Measurements from ENCODE around the gene DSC2. TPM values are rescaled to one million over a fixed set of nuclear protein-coding genes. Genes with fewer than 3 reads are reported as not detected.

DSC2 gene
- total RNA-seq, 1 donor from 2014 or later: 16.0 TPM

DNA sequence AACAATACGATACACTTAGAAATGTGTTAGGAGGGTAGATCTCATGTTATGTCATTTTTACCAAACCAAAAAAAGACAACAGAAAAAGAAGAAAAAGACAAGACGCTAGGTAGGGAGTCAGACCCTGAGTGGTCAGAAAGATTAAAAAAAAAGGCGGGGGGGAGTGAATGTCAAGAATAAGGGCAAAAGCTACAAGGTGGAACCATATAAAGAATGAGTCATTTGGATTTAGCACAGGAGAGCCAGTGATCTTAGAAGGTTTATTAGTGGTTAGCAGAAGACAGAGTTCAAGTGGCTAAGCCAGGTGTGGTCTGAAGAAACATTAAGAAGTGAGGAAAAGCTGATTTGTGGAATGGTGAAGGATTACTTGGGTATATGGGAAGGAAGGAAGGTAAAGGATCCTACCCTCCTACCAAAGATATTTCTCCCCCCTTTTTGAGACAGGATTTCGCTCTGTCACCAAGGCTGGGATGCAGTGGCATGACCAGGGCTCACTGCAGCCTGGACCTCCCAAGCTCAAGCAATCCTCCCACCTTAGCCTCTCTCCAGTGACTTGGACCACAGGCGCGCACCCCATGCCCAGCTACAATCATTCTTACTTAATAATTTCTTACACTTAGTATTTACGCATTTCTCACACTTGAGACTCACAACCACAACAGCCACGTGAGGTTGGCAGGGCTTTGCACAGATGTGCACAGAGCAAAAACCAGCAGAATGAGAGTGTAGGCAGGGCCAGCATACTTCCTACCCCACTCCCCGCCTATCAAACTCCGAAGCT lies 2.6 kb downstream of the DSC2 start:
- Mint-ChIP-seq H3K4me1 (peaks cover 21% of the 10 kb centered on the region), H3K27me3 (ENCODE audit: insufficient read depth, low read depth) (peaks cover 3% of the 10 kb centered on the region), H3K9me3 (no peaks in the 10 kb centered on the region), H3K4me3 (peak overlapping the region; percentile 94), H3K36me3 (no peaks in the 10 kb centered on the region), H3K27ac (no peak overlapping the region)
- H4K20me1 ChIP-seq (ENCODE audit: low read depth): no peaks in the 10 kb centered on the region
- peak overlapping the region; percentile 86 for H3K4me2 ChIP-seq
- no peak for TF ChIP-seq EZH2 (IDR thresholded peaks at IDR 0.05)
- TF ChIP-seq, protein P1, sequence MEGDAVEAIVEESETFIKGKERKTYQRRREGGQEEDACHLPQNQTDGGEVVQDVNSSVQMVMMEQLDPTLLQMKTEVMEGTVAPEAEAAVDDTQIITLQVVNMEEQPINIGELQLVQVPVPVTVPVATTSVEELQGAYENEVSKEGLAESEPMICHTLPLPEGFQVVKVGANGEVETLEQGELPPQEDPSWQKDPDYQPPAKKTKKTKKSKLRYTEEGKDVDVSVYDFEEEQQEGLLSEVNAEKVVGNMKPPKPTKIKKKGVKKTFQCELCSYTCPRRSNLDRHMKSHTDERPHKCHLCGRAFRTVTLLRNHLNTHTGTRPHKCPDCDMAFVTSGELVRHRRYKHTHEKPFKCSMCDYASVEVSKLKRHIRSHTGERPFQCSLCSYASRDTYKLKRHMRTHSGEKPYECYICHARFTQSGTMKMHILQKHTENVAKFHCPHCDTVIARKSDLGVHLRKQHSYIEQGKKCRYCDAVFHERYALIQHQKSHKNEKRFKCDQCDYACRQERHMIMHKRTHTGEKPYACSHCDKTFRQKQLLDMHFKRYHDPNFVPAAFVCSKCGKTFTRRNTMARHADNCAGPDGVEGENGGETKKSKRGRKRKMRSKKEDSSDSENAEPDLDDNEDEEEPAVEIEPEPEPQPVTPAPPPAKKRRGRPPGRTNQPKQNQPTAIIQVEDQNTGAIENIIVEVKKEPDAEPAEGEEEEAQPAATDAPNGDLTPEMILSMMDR (IDR thresholded peaks at IDR 0.05): no peak
- TF ChIP-seq EZH2phosphoT487 (IDR thresholded peaks at IDR 0.05): no peak
- H3K9me3 ChIP-seq (ENCODE audit: low read depth): no peaks in the 10 kb centered on the region
- H3K27ac ChIP-seq: no peak overlapping the region
- peaks cover 58% of the 10 kb centered on the region for H3K79me2 ChIP-seq (ENCODE audit: low read depth)
- peaks cover 16% of the 10 kb centered on the region for H3F3A ChIP-seq (ENCODE audit: low read depth)
- peaks cover 7% of the 10 kb centered on the region for H3K4me1 ChIP-seq
- peak overlapping the region; percentile 90 for H3K4me3 ChIP-seq
- H2AFZ ChIP-seq (replicated peaks): no peak overlapping the region
- peaks cover 12% of the 10 kb centered on the region for H3K27me3 ChIP-seq
- H3K36me3 ChIP-seq: no peaks in the 10 kb centered on the region
- no peak overlapping the region for H3K9ac ChIP-seq
- no peak for DNase-seq (ENCODE audit: low spot score)

DNA sequence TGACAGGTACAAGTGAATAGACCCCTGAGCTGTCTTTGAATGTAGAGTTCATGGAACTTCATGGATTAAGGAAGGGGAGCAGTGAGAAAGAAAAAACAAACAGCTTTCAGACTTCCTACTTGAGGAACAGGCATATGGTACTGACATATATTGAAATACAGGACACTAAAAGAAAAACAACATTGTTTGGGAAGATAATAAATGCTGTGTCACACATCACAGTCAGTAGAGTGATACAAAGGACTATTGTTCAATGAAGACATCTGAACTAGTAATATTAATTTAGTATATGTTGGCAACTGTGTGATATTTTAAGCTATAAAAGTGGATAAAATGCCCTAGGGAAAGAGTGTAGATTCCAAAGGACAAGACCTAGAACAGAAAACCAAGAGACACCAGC lies 3.3 kb downstream of the DSC2 start:
- no peak overlapping the region for H3K27ac ChIP-seq
- H3K9ac ChIP-seq: no peak overlapping the region
- H3F3A ChIP-seq (ENCODE audit: low read depth): peaks cover 16% of the 10 kb centered on the region
- Mint-ChIP-seq H3K27ac (no peak overlapping the region), H3K4me3 (peak overlapping the region; percentile 94), H3K9me3 (no peaks in the 10 kb centered on the region), H3K27me3 (ENCODE audit: insufficient read depth, low read depth) (peaks cover 3% of the 10 kb centered on the region), H3K36me3 (no peaks in the 10 kb centered on the region), H3K4me1 (peaks cover 21% of the 10 kb centered on the region)
- H3K4me2 ChIP-seq: no peak overlapping the region
- peaks cover 7% of the 10 kb centered on the region for H3K4me1 ChIP-seq
- no peaks in the 10 kb centered on the region for H3K36me3 ChIP-seq
- TF ChIP-seq, protein P1 (IDR thresholded peaks at IDR 0.05): no peak
- no peak for TF ChIP-seq EZH2 (IDR thresholded peaks at IDR 0.05)
- no peak for TF ChIP-seq EZH2phosphoT487 (IDR thresholded peaks at IDR 0.05)
- H2AFZ ChIP-seq (replicated peaks): no peak overlapping the region
- H4K20me1 ChIP-seq (ENCODE audit: low read depth): no peaks in the 10 kb centered on the region
- H3K27me3 ChIP-seq: peaks cover 12% of the 10 kb centered on the region
- DNase-seq (ENCODE audit: low spot score): no peak
- H3K4me3 ChIP-seq: no peak overlapping the region
- no peaks in the 10 kb centered on the region for H3K9me3 ChIP-seq (ENCODE audit: low read depth)
- peaks cover 65% of the 10 kb centered on the region for H3K79me2 ChIP-seq (ENCODE audit: low read depth)

DNA sequence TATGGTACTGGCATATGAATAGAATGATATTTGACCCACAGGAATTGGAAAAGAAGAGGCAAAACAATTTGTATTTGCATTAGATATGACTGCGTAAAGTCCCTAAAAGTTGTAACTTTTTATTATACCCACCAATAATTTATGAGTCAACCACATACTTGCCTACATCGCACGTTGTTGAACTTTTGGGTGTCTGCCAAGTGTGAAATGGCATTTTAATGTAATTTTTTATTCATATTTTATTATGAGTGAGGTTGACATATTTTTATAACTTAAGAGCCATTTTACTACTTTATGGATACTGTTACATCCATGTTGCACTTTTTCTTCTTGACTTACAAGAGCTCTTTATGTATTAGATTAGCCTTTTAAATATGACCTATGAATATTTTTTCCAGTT lies 4.6 kb downstream of the DSC2 start:
- Histone ChIP-seq H3K36me3 (peaks cover 3% of the 10 kb centered on the region), H3K27ac (no peak overlapping the region), H3K27me3 (peaks cover 2% of the 10 kb centered on the region), H3K4me1 (peaks cover 5% of the 10 kb centered on the region), H4K20me1 (ENCODE audit: low read depth) (no peaks in the 10 kb centered on the region), H3K9me3 (ENCODE audit: low read depth) (no peaks in the 10 kb centered on the region), H3K4me2 (no peak overlapping the region), H2AFZ (replicated peaks) (no peak overlapping the region), H3K4me3 (no peak overlapping the region), H3K79me2 (ENCODE audit: low read depth) (peaks cover 73% of the 10 kb centered on the region), H3K9ac (no peak overlapping the region), H3F3A (ENCODE audit: low read depth) (peaks cover 16% of the 10 kb centered on the region)
- H3K4me1 Mint-ChIP-seq: peaks cover 19% of the 10 kb centered on the region
- H3K27me3 Mint-ChIP-seq (ENCODE audit: insufficient read depth, low read depth): peaks cover 3% of the 10 kb centered on the region
- TF ChIP-seq EZH2phosphoT487 (IDR thresholded peaks at IDR 0.05): no peak
- TF ChIP-seq, protein P1 (IDR thresholded peaks at IDR 0.05): no peak
- TF ChIP-seq EZH2 (IDR thresholded peaks at IDR 0.05): no peak
- no peak for DNase-seq (ENCODE audit: low spot score)
- peaks cover 4% of the 10 kb centered on the region for H3K36me3 Mint-ChIP-seq
- no peak overlapping the region for H3K4me3 Mint-ChIP-seq
- H3K27ac Mint-ChIP-seq: no peak overlapping the region
- no peaks in the 10 kb centered on the region for H3K9me3 Mint-ChIP-seq
